ENCODE data around the gene CTF1.
A peak's percentile ranks its signal among the peaks of the same experiment; 100 is the strongest.
"Not testable (repeated sequence)": the region's sequence is repeated elsewhere in the genome, so short reads cannot be mapped to it uniquely, and the experiment has no call there.

CTF1 gene

GRCh38 chr16:30896261-30896888 lies at the start of gene CTF1:
TSS of gene CTF1 (plus strand) at chr16:30896614. CDS start at chr16:30896644, 30 bp downstream.
- Mint-ChIP-seq H3K4me3 (peak within 1 kb of the TSS; percentile 74), H3K27ac (peak within 1 kb of the TSS; percentile 73), H3K9me3 (no peaks in the 10 kb centered on the region), H3K27me3 (ENCODE audit: low read depth) (no peaks in the 10 kb centered on the region), H3K36me3 (ENCODE audit: low read depth) (peaks cover 6% of the 10 kb centered on the region), H3K4me1 (ENCODE audit: low read depth) (peaks cover 41% of the 10 kb centered on the region)
- DNase-seq (ENCODE audit: low spot score) = no peak

DNA sequence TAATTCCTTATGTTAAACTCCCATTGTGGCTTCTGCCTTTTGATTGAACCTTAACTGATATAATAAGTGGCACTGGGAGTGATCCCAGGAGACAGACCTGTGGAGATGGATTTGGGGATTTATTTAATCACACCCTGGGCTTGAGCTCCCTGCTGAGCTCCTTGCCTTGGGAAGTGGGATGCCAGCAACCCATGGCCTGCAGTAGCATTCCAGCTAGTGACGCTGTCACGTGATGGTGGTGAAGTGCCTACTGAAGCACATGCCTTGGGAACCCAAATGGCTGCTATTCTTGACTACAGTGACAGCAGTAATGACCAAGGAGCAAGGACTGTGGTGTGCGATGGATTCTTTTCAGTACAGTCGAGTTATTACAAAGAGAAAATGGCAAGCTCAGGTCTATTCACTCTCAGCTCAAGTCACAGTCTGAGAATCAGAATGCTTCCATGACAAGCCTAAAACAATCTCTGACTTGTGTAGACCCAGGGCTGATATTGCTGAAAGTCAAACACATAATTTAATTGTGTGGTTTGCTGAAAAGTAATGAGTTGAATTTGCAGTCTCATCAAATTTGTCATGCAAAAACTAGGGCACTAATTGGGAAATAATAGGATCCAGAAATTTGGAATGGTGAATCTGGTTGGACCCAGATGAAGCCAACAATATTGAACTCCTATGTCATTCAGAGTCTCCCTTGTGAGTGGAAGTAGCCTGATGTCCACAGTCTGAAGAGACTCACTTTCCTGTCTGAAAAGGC lies 49.6 kb upstream of the CTF1 start:
- Mint-ChIP-seq H3K36me3 (ENCODE audit: low read depth) (no peaks in the 10 kb centered on the region), H3K4me3 (no peak overlapping the region), H3K9me3 (no peaks in the 10 kb centered on the region), H3K27ac (no peak overlapping the region), H3K4me1 (ENCODE audit: low read depth) (peaks cover 8% of the 10 kb centered on the region), H3K27me3 (ENCODE audit: low read depth) (no peaks in the 10 kb centered on the region)
- no peak for DNase-seq (ENCODE audit: low spot score)

DNA sequence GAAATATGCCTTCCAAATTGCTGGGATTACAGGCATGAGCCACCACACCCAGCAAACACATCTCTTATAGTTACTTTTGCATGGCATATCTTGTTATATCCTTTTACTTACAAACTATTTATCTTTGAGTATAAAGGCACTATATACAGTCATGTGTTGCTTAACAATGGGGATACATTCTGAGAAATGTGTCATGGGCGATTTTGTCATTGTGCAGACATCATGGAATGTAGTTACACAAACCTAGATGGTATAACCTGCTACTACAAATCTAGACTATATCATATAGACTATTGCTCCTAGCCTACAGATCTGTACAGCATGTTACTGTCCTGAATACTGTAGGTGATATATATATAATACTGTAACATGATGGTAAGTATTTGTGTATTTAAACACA lies 46.2 kb upstream of the CTF1 start:
- H3K9me3 Mint-ChIP-seq = no peaks in the 10 kb centered on the region
- no peak overlapping the region for H3K27ac Mint-ChIP-seq
- no peaks in the 10 kb centered on the region for H3K36me3 Mint-ChIP-seq (ENCODE audit: low read depth)
- no peaks in the 10 kb centered on the region for H3K4me1 Mint-ChIP-seq (ENCODE audit: low read depth)
- no peak overlapping the region for H3K4me3 Mint-ChIP-seq
- no peaks in the 10 kb centered on the region for H3K27me3 Mint-ChIP-seq (ENCODE audit: low read depth)
- DNase-seq (ENCODE audit: low spot score) = no peak

DNA sequence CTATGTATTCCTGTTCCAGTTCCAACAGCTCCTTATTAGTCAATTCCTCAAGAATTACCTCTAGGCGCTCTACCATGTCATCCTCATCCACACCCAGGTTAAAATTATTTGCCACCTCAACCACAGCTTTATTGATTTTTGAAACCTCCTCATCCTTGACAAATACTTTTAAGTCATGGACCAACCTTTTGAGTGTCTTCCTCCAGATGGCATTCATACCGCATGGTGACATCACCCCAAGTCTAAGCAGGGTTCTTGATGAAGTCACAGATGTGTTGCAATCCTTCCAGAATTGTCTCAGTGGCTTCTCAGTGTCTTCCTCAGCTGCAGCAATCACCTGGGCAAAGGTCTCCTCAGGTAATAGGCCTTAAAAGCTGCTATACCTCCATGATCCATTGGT lies 42.7 kb upstream of the CTF1 start:
- Mint-ChIP-seq H3K27me3 (ENCODE audit: low read depth) (no peaks in the 10 kb centered on the region), H3K9me3 (no peaks in the 10 kb centered on the region), H3K27ac (no peak overlapping the region), H3K4me1 (ENCODE audit: low read depth) (no peaks in the 10 kb centered on the region), H3K36me3 (ENCODE audit: low read depth) (no peaks in the 10 kb centered on the region), H3K4me3 (no peak overlapping the region)
- DNase-seq (ENCODE audit: low spot score) = no peak

DNA sequence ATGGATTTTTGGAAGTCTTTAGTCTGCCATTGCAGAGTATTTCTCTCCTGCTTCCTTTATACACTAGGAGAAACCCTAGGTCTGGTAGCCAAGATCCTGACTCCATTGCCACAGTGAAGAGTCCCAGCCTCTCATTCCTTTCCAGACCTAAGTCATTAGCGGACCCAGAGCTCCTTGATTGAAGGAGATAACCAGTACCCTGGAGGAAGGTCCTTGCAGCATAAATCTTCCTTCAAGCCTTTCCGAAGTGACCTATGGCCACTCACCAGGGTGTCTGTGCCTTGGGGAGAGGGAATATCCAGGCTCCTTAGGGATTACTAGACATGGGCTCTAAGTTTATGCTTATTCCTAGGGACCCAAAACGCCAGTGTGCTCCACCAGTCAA lies 38.3 kb upstream of the CTF1 start:
- H3K36me3 Mint-ChIP-seq (ENCODE audit: low read depth) = no peaks in the 10 kb centered on the region
- no peaks in the 10 kb centered on the region for H3K9me3 Mint-ChIP-seq
- DNase-seq (ENCODE audit: low spot score) = no peak
- no peak overlapping the region for H3K27ac Mint-ChIP-seq
- no peak overlapping the region for H3K4me3 Mint-ChIP-seq
- H3K27me3 Mint-ChIP-seq (ENCODE audit: low read depth) = no peaks in the 10 kb centered on the region
- no peaks in the 10 kb centered on the region for H3K4me1 Mint-ChIP-seq (ENCODE audit: low read depth)

DNA sequence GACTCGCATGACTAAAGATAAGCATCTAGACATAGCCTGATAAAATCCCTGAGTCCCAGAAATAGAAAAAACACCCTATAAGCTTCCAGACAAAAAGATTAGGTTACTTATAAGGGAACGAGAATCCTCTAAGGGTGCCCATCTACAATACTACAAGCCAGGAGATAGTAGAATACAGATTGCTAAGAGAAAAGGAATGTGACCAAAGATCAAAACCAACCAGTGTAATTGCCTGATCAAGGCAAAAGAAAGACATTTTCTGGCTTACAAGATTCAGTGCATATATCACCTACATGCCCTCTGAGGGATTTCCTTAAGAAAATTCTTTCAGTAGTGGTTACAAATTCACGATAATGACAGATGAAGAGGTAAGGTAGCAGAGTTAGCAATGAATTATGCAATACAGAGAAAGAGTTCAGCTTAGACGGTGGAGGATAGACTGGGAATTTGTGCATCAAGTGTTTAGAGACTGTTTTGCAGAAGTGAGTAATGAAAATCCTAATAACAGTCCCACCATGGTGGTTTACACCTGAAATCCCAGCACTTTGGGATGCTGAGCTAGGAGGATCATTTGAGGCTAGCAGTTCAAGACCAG lies 37.5 kb upstream of the CTF1 start:
- H3K9me3 Mint-ChIP-seq = no peaks in the 10 kb centered on the region
- no peak overlapping the region for H3K27ac Mint-ChIP-seq
- H3K4me1 Mint-ChIP-seq (ENCODE audit: low read depth) = no peaks in the 10 kb centered on the region
- no peaks in the 10 kb centered on the region for H3K36me3 Mint-ChIP-seq (ENCODE audit: low read depth)
- H3K27me3 Mint-ChIP-seq (ENCODE audit: low read depth) = no peaks in the 10 kb centered on the region
- no peak overlapping the region for H3K4me3 Mint-ChIP-seq
- DNase-seq (ENCODE audit: low spot score) = no peak

GRCh38 chr16:30860729-30861128 lies 35.7 kb upstream of the CTF1 start:
- H3K4me3 Mint-ChIP-seq; H3K27me3 Mint-ChIP-seq (ENCODE audit: low read depth); H3K36me3 Mint-ChIP-seq (ENCODE audit: low read depth); H3K9me3 Mint-ChIP-seq; DNase-seq (ENCODE audit: low spot score); H3K27ac Mint-ChIP-seq; H3K4me1 Mint-ChIP-seq (ENCODE audit: low read depth): not testable (repeated sequence)

DNA sequence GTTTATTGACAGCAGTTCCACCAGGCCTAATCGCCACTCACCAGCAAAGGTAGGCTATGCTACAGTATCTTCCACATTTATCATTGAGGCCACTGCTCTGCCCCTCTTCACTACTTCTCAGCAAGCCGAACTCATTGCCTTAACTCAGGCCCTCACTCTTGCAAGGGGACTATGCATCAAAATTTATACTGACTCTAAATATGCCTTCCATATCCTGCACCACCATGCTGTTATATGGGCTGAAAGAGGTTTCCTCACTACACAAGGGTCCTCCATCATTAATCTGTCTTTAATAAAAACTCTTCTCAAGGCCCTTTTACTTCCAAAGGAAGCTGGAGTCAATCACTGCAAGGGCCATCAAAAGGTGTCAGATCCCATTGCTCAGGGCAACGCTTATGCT lies 33.2 kb upstream of the CTF1 start:
- not testable (repeated sequence) for H3K36me3 Mint-ChIP-seq (ENCODE audit: low read depth); H3K4me3 Mint-ChIP-seq; H3K27me3 Mint-ChIP-seq (ENCODE audit: low read depth); DNase-seq (ENCODE audit: low spot score); H3K4me1 Mint-ChIP-seq (ENCODE audit: low read depth); H3K9me3 Mint-ChIP-seq; H3K27ac Mint-ChIP-seq

DNA sequence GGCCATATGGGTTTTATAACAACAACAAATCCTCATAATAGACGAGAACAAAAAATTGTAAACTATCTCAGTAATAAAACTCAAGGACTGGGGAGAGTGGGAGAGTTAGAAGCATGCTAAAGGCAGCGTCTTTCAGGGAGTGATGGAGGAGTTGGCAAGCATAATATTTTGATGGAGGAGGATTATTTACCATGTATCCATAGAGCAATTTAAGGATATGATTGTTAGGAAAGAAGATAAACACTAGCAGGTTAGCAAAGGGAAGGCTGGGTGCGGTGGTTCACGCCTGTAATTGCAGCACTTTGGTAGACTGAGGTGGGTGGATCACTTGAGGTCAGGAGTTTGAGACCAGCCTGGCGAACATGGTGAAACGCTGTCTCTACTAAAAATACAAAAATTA lies 30.4 kb upstream of the CTF1 start:
- H3K27me3 Mint-ChIP-seq (ENCODE audit: low read depth) = no peaks in the 10 kb centered on the region
- no peak overlapping the region for H3K27ac Mint-ChIP-seq

DNA sequence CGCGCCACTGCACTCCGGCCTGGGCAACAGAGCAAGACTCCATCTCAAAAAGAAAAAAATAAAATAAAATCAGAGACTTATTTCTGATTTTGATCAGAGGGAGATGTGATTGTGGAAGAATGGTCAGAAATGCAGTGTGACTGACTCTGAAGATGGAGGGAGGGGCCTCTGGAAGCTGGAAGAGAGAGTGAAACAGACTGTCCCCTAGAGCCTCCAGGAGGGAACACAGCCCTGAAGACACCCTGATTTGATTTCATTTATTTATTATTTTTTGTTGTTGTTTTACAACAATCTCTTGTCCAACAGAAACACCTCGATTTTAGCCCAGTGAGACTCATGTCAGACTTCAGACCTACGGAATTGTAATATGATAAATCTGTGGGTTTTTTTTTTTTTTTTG lies 28.7 kb upstream of the CTF1 start:
- H3K27ac Mint-ChIP-seq = no peak overlapping the region
- no peak overlapping the region for H3K4me3 Mint-ChIP-seq
- no peaks in the 10 kb centered on the region for H3K27me3 Mint-ChIP-seq (ENCODE audit: low read depth)
- peaks cover 2% of the 10 kb centered on the region for H3K36me3 Mint-ChIP-seq (ENCODE audit: low read depth)
- no peaks in the 10 kb centered on the region for H3K4me1 Mint-ChIP-seq (ENCODE audit: low read depth)
- no peaks in the 10 kb centered on the region for H3K9me3 Mint-ChIP-seq
- DNase-seq (ENCODE audit: low spot score) = no peak

More for the DNA sequence above, 30.4 kb upstream of the CTF1 start:
- Mint-ChIP-seq H3K4me1 (ENCODE audit: low read depth) (no peaks in the 10 kb centered on the region), H3K36me3 (ENCODE audit: low read depth) (no peaks in the 10 kb centered on the region), H3K9me3 (no peaks in the 10 kb centered on the region), H3K4me3 (no peak overlapping the region)
- no peak for DNase-seq (ENCODE audit: low spot score)

GRCh38 chr16:30870904-30871303 lies 25.5 kb upstream of the CTF1 start:
- Mint-ChIP-seq H3K27me3 (ENCODE audit: low read depth) (no peaks in the 10 kb centered on the region), H3K27ac (no peak overlapping the region), H3K36me3 (ENCODE audit: low read depth) (peaks cover 4% of the 10 kb centered on the region), H3K4me3 (no peak overlapping the region), H3K4me1 (ENCODE audit: low read depth) (peaks cover 6% of the 10 kb centered on the region), H3K9me3 (no peaks in the 10 kb centered on the region)
- DNase-seq (ENCODE audit: low spot score) = no peak

DNA sequence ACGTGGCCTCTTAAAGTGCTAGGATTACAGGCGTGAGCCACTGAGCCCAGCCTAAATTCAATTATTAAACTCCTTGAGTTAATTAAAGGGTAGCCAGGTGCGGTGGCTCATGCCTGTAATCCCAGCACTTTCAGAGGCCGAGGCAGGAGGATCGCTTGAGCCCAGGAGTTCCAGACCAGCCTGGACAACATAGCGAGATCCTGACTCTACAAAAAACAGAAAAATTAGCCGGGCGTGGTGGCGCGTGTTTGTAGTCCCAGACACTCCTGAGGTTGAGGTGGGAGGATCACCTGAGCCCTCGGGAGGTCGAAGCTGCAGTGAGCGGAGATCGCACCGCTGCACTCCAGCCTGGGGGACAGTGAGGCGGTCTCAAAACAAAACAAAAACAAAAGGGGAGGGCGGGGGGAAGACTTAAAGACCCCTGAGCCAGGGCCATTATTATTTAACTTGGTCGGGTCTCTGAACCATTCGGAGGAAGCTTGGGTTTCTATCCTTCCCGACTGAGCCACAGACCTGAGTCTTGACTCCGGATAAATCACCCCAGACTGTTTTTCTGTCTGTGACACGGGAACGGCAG lies 22.1 kb upstream of the CTF1 start:
- peaks cover 17% of the 10 kb centered on the region for H3K36me3 Mint-ChIP-seq (ENCODE audit: low read depth)
- H3K4me1 Mint-ChIP-seq (ENCODE audit: low read depth) = peaks cover 17% of the 10 kb centered on the region
- H3K4me3 Mint-ChIP-seq = peak overlapping the region; percentile 93
- H3K27ac Mint-ChIP-seq = peak overlapping the region; percentile 75
- no peak for DNase-seq (ENCODE audit: low spot score)
- H3K27me3 Mint-ChIP-seq (ENCODE audit: low read depth) = no peaks in the 10 kb centered on the region
- no peaks in the 10 kb centered on the region for H3K9me3 Mint-ChIP-seq

DNA sequence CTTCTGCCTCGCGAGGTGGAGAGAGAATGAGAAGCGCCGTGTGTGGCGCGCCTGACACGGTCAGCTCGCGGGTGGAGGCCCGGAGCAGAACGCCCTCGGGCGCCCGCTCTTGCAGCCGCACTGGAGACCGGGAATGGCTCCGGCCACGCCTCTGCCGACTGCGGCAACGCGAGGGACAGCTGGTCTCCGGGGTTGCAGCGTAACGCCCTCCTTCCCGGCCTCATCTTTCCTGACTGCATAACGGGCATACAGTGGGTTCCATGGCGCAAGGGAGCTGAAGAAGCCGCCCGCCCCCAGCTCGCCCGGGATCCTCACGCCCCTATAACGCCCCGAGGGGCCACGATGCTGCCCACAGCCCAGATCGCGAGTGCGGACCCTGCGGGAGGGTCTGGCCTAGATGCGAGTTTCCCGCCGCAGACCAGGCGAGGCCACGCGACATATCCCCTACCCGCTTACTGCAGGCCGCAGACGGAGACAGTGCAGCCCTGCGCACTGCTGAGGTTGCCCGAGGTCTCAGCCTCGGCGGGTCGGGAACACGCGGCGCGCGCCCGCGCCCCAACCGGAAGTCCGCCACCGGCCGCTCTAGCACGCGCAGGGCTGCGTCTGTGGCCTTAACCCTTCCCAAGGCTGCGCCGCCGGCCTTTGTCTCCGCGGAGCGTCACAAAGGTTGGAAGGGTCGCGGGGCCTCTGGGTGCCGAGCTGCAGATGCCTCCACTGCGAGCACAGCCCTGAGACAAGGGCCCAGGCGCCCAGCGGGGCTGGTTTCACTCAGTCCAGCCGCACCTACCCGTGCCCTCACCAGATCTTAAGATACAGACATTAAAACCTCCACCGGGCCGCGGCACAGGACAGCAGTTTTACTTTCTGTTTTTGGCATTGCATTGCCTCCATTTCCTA lies 21.3 kb upstream of the CTF1 start:
- Mint-ChIP-seq H3K27ac (peak overlapping the region; percentile 75), H3K27me3 (ENCODE audit: low read depth) (no peaks in the 10 kb centered on the region), H3K4me3 (peak overlapping the region; percentile 93), H3K4me1 (ENCODE audit: low read depth) (peaks cover 17% of the 10 kb centered on the region), H3K36me3 (ENCODE audit: low read depth) (peaks cover 20% of the 10 kb centered on the region), H3K9me3 (no peaks in the 10 kb centered on the region)
- peak; percentile 90 for DNase-seq (ENCODE audit: low spot score)
